GM13977 (cell line): Measurements from ENCODE around the gene RASSF4.
A peak's percentile ranks its signal among the peaks of the same experiment; 100 is the strongest.

Source experiments
- DNase-seq: peaks from one replicate; pipeline ENCODE4 v3.0.0; 2012; ENCODE audit warnings: low spot score
- in situ Hi-C: fragments of 300-500 bp; cut with MboI; formaldehyde crosslinking; loops from one replicate; pipeline ENCODE4 v1.12.0; 2022; ENCODE audit warnings: low sequenced_read_pairs, low pct_unique_long_range_greater_than_20kb, mixed read lengths, inconsistent platforms; ENCODE audit not compliant: unreplicated experiment
- TF ChIP-seq, protein P1 (sequence below): IDR thresholded peaks from 2 replicates; pipeline ENCODE4 v1.5.1; 2012; ENCODE audit warnings: mild to moderate bottlenecking, control low read depth; ENCODE audit not compliant: insufficient read depth; ENCODE audit errors: extremely low read depth, missing control alignments

Gene RASSF4, protein sequence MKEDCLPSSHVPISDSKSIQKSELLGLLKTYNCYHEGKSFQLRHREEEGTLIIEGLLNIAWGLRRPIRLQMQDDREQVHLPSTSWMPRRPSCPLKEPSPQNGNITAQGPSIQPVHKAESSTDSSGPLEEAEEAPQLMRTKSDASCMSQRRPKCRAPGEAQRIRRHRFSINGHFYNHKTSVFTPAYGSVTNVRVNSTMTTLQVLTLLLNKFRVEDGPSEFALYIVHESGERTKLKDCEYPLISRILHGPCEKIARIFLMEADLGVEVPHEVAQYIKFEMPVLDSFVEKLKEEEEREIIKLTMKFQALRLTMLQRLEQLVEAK

DNA sequence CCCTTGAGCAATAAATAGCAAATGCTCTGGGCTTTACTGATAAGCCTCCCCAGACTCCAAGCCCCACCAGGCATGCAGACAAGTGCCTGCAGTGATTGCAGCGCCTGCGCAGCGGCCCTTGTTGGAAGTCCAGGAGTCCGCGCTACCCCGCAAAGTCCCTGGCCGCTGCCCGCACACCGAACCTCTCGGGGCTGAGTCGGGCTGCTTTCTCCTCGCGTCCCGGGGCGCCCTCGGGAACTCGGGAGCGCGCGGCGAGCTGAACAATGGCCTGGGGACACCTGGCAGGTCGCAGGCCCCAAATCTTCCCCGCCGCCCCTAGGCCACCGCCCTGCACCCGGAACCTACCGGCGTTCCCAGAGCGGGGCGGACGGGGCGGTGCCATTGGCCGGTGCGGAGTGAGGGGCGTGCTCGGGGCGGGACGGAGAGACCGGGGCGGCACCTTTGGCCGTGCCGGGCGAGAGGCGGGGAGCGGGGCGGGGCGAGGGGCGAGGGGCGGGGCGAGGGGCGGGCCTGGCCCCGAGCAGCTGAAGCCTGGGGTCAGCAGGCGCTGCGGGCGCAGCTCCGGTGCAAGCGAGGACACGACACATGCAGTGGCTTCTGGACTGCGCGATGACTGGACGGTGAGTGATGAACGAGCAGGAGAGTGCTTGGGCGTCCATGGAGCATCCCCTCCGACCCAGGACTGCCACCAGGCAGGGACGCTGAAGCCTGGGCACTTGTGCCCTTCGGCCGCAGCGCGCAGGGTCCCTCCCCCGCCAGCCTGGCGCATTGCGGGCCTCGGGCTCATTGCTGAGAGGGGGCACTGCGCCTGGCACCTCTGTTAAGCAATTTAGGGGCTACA lies at the start of gene RASSF4:
Gene RASSF4 (plus strand): TSS at position 556 of the 841 bp plus-strand sequence. CDS start 10,401 bp downstream, outside the sequence.
- TF ChIP-seq, protein P1, sequence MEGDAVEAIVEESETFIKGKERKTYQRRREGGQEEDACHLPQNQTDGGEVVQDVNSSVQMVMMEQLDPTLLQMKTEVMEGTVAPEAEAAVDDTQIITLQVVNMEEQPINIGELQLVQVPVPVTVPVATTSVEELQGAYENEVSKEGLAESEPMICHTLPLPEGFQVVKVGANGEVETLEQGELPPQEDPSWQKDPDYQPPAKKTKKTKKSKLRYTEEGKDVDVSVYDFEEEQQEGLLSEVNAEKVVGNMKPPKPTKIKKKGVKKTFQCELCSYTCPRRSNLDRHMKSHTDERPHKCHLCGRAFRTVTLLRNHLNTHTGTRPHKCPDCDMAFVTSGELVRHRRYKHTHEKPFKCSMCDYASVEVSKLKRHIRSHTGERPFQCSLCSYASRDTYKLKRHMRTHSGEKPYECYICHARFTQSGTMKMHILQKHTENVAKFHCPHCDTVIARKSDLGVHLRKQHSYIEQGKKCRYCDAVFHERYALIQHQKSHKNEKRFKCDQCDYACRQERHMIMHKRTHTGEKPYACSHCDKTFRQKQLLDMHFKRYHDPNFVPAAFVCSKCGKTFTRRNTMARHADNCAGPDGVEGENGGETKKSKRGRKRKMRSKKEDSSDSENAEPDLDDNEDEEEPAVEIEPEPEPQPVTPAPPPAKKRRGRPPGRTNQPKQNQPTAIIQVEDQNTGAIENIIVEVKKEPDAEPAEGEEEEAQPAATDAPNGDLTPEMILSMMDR: peak; percentile 1
- in situ Hi-C loops: no loop called here
- peak; percentile 98 for DNase-seq

DNA sequence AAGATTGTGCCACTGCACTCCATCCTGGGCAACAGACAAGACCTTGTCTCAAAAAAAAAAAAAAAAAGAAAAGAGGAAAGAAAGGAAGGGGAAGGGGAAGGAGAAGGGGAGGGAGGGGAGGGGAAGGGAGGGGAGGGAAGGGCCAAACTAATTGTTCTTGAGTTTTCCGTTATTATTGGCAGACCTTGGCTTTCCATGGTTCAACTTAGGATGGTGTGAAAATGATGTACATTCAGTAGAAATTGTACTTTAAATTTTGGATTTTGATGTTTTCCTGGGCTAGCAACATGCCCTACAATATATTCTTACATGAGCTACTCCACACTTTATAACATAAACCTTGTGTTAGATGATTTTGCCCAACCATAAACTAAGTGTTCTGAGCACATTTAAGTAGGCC lies 49.7 kb upstream of the RASSF4 start:
- no peak for DNase-seq
- in situ Hi-C loops: no loop called here
- TF ChIP-seq, protein P1: no peak

DNA sequence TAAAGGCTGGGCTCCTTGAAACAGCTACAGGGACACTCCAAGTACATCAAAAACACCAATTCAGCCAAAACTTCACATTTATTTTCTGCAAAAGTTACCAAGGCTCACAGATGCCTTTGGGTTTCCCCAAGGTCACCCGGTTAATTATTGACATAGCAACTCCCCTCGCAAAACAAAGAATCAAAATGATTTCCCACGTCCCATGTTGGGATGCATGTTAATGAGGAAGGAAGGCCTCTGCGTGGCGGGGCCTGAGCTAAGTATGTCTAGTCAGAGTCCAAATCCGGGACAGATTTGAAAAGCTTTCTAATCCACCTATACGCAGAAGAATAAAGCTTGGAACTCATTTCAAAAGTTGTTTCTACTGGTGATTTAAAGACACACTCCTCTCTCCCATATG lies 49.0 kb upstream of the RASSF4 start:
- TF ChIP-seq, protein P1: no peak
- in situ Hi-C loops: no loop called here
- no peak for DNase-seq

DNA sequence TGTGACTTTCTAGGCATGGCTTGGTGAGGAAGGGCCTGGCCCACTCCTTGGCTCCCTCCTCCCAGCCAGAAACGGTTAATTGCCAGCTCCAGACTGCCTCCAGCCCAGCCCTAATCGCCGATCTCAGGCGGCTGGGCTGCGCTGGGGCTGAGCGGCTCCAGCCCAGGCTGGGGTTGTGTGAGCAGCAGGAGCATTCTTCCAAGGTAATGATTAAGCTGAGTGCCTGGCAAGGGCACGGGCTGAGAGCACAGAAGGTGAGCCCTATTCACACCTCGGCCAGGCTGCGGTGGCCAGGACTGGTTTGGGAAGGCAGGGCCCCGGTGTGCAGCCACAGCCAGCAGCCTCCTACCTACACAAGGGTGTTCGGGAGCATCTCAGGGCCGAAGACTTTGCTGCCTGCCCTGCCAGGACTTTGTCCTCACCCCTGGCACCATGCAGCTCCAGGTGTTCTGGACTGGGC lies 48.5 kb upstream of the RASSF4 start, which contains the start of gene TMEM72:
Gene TMEM72 (plus strand): TSS at position 257 of the 460 bp plus-strand sequence. CDS start 176 bp downstream, at position 433.
- DNase-seq: no peak
- in situ Hi-C loops: no loop called here
- TF ChIP-seq, protein P1: no peak

- in situ Hi-C loops: no loop called here
- TF ChIP-seq, protein P1: no peak
- DNase-seq: no peak
Measured at GRCh38 chr10:44911951-44912350, 47.7 kb upstream of the RASSF4 start.

DNA sequence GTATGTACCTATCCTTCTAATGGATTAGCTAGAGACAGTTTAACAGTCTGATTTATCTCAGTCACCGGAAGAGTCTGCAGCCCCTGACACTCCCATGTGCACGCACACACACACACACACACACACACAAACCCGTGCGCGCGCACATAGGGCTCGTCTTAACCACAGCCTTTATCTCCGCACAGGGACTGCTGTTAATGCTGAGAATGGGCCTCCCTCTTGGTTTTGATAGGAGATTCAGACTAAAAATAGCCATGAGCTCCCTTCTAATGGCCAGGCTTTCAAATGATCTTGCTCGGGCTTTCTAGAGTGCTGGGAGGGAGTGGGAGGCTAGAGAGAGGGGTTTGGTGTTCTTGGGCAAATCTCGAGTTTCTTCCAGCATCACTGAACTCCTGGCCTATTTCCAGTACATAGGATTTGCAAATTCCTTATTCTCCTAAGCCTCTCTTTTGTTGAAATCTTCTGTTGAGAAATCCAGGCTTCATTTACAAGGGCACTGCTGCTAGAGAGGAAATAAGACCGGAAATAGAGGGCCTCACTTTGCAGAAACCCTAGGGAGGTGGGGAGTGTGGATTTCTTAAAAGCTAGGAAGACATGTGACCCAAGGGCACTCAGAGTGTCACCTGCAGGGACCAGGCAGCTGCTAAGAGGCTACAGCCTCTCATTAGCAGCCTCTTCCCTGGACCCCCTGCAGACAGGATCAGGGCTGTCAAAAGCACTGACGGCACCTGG lies 46.1 kb upstream of the RASSF4 start:
- DNase-seq: no peak
- TF ChIP-seq, protein P1: no peak
- in situ Hi-C loops: no loop called here
